ENCODE data around the gene WWOX.

DNA sequence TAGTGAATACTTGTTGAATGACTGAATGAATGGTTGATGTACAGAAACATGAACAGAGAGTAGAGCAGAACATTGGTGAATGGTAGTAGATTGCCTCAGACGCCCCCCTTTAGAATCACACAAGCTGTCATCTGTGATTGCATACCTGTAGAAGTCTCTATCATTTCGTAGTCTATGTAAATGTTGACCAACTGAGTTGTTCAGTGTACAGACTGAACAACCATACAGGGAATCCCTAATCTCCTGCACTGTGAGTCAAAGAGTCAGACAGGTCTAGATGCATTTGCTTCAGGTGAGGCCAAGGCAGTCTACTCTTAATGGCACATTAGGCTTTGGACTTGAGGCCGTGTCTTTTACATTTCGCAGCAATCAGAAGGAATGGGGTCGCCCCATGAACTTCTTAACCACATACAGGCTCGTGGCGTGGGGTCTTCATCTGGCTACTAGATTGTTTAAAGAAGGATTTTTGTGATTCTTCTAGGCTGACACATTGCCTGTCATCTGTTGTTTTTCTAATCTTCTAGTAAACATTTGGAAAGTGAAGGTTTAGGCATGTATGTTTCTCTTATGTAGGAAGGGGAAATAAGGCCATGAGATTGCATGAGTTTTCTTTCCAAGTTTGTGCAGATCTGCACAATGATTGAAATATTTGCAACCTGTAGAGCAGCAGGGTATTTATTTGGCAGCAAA lies 157.4 kb downstream of the WWOX start:
- TF ChIP-seq POLR2A (IDR thresholded peaks at IDR 0.05): no peak
- TF ChIP-seq, protein P1, sequence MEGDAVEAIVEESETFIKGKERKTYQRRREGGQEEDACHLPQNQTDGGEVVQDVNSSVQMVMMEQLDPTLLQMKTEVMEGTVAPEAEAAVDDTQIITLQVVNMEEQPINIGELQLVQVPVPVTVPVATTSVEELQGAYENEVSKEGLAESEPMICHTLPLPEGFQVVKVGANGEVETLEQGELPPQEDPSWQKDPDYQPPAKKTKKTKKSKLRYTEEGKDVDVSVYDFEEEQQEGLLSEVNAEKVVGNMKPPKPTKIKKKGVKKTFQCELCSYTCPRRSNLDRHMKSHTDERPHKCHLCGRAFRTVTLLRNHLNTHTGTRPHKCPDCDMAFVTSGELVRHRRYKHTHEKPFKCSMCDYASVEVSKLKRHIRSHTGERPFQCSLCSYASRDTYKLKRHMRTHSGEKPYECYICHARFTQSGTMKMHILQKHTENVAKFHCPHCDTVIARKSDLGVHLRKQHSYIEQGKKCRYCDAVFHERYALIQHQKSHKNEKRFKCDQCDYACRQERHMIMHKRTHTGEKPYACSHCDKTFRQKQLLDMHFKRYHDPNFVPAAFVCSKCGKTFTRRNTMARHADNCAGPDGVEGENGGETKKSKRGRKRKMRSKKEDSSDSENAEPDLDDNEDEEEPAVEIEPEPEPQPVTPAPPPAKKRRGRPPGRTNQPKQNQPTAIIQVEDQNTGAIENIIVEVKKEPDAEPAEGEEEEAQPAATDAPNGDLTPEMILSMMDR (IDR thresholded peaks at IDR 0.05): no peak
